B cell (primary cell): ENCODE results near the gene MAD2L1BP.

Experiments used
- EZH2 ChIP-seq: IDR thresholded peaks from 2 replicates; pipeline ENCODE4 v1.6.1; 2012; ENCODE audit warnings: borderline replicate concordance, low read depth, mild to moderate bottlenecking, moderate library complexity, low read length; ENCODE audit not compliant: insufficient read depth, poor library complexity, severe bottlenecking
- TF ChIP-seq, protein P1 (sequence below): fragments of 200-600 bp; IDR thresholded peaks from one replicate; pipeline ENCODE4 v1.8.0; 2022; ENCODE audit warnings: antibody characterized with exemption, mild to moderate bottlenecking

- TF ChIP-seq, protein P1, sequence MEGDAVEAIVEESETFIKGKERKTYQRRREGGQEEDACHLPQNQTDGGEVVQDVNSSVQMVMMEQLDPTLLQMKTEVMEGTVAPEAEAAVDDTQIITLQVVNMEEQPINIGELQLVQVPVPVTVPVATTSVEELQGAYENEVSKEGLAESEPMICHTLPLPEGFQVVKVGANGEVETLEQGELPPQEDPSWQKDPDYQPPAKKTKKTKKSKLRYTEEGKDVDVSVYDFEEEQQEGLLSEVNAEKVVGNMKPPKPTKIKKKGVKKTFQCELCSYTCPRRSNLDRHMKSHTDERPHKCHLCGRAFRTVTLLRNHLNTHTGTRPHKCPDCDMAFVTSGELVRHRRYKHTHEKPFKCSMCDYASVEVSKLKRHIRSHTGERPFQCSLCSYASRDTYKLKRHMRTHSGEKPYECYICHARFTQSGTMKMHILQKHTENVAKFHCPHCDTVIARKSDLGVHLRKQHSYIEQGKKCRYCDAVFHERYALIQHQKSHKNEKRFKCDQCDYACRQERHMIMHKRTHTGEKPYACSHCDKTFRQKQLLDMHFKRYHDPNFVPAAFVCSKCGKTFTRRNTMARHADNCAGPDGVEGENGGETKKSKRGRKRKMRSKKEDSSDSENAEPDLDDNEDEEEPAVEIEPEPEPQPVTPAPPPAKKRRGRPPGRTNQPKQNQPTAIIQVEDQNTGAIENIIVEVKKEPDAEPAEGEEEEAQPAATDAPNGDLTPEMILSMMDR: no peak
- no peak for TF ChIP-seq EZH2
Measured at GRCh38 chr6:43639984-43640800, 4.6 kb downstream of the MAD2L1BP start.
